Measurements from ENCODE around the gene QRICH1. TPM values are rescaled to one million over a fixed set of nuclear protein-coding genes. Genes with fewer than 3 reads are reported as not detected.

QRICH1 gene, protein sequence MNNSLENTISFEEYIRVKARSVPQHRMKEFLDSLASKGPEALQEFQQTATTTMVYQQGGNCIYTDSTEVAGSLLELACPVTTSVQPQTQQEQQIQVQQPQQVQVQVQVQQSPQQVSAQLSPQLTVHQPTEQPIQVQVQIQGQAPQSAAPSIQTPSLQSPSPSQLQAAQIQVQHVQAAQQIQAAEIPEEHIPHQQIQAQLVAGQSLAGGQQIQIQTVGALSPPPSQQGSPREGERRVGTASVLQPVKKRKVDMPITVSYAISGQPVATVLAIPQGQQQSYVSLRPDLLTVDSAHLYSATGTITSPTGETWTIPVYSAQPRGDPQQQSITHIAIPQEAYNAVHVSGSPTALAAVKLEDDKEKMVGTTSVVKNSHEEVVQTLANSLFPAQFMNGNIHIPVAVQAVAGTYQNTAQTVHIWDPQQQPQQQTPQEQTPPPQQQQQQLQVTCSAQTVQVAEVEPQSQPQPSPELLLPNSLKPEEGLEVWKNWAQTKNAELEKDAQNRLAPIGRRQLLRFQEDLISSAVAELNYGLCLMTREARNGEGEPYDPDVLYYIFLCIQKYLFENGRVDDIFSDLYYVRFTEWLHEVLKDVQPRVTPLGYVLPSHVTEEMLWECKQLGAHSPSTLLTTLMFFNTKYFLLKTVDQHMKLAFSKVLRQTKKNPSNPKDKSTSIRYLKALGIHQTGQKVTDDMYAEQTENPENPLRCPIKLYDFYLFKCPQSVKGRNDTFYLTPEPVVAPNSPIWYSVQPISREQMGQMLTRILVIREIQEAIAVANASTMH
- total RNA-seq (2022; extraction: Qiagen RNA extraction; ENCODE audit: low read depth): 36.0 to 45.8 TPM (median 40.4 TPM) in 5 replicates

DNA sequence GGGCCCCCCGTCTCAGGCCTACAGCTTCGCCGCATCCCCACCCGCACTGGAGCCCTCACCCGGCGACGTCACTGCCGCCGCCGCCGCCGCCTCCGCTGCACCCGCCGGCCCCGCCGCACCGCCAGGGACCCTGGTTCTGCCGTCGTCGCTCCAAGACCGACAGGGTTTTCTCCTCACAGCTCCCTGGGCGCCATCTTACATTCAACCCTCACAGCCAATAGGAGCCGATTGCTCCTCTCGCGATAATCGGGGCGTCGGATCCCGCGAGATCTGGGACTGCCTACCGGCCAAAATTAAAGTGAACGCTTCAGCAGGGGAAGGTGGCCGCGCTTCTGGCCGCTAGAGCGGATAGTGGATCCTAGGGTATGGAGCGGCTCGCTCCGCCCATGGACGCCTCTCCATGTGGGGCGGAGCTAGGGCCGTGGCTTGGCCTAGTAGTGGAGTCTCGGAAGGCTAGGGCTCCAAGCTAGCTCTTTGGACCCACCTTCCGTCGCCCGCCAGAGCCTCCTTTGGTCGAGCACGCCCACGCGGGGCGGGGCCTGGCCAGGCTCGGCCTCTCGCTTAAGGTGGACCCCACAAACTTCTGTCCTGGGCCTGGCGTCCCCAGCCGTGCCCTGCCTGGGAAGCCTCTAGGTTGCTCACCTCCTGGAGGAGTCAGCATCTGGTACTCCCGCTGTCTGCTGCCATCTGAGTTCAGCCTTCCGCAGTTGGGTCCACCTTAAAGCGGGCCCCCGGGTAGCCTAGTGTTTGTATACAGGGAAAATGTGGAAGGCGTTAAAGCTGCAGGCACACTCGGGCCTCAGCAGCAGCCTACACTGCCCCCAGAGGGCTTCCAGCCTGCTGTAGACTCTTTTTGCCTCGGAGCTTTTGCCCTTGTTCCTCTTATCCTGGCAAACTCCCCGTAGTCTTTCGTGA is at the start of gene QRICH1:
QRICH1 (minus strand) TSS at position 219 of the 915 bp plus-strand sequence. CDS start 17,054 bp downstream, outside the sequence.

DNA sequence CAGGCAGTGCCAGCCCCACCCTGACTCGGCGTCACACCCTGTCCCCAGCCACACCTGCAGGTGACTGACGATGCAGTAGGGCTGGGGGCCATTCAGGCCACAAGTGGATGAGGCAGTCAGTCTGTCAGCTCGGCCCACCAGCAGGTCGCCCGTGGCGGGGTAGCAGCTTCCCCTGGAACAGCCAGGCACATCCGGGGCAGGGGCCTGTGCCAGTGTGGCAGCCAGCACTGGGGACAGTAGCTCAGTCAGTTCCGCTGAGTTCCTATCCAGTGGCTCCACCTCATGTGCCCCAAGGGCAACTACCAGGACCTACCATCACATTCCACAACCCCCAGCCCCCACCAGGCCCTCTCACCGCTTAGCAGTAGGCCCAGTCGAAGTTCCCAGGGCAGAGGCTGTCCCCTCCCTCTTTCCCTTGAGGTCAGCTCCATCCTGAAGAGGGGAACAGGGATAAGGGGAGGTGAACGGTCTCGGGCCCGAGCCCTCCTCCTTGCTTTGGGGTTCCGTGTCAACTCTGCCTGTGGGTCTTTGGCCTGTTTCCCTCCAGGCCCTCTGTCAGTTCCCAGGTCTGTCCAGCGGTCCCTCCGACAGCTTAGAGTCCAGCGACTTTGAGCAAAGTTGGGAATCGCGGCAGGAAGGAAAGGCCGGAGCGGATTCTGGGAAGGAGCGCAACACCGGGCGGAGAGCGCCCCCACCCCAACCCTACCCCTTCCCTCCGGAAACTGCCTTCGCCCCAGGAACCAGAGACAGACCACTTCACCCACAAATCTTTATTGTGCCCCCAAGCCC is 38.8 kb upstream of the QRICH1 start, which contains the start of gene LAMB2:
LAMB2 (minus strand) TSS at position 614 of the 789 bp plus-strand sequence; CDS start at position 431, 183 bp downstream.

DNA sequence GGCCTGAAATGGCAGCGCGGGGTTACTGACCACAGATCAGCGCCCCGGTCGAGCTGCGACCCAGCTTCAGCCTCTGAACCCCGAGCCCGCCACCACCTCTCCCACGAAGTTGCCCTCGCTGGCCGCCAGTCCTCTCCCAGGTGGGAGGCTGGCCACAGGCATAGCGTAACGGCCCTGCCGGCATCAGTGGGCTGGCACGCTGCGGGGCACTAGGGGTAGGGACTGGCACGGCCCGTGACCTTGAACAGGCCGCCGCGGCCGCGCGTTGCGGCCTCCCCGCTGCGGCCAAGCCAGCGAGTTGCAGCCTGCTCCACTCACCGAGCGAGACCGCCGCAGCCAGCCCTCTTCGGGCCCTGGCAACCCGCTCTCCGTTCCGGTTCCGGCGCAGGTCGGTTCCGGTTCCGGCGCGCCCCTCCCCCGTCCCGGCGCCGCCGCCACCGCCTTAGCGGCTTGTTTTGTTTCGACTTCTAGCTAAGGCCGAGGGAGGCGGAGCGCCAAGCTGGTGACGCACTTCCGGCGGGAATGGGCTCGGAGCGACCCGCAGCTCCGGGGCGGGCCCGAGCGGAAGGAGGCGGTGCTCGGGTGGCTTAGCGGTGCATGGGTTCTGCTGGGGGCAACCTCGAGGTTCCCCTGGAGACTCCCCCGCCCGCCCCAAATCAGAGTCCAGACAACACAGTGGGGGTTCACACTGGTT is 26.7 kb upstream of the QRICH1 start, which contains the start of gene USP19:
USP19 (minus strand) TSS at position 386 of the 694 bp plus-strand sequence. CDS start 1,678 bp downstream, outside the sequence.

DNA sequence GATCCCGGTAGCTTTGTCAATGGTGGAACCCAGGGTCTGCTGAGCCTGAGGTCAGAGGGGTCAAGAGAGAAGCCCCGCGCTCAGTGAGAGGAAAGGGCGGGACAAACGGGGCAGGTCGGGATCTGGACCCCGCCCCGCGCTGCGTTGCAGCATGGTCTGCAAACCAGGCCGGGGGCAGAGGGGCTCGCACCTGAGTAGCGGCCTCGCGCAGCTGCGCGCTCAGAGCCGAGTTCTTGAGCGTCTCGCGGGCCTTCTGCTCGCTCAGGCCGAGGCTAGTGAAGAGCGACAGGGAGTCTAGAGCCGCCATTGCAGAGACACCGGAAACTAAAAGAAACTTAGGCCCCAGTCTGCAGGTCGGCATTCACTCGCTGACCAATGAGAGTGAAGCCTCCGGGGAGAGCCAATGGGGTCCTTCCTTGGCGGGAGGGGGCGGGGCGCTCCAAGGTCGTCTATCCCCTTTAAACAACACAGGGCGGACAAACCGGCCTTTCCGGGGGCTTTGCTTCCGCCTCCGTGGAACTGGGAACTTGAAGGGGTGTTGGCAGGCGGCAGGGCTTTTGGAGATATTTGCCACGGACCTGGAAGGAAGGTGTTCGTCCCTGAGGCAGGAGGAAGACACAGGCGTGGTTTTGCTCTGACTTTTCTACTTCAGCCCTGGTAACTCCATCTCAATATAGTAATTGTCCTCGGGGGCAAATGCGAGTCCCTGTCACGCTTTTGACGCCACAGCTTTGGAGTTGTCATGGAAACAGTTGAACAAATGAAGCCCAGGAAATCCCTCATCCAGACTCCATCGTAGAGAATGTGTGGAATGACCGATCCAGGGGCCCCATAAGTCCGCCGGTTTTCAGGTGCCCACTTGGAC is 10.8 kb upstream of the QRICH1 start, which contains the start of gene QARS1:
QARS1 (minus strand) TSS at position 331 of the 865 bp plus-strand sequence; CDS start at position 307, 24 bp downstream.

DNA sequence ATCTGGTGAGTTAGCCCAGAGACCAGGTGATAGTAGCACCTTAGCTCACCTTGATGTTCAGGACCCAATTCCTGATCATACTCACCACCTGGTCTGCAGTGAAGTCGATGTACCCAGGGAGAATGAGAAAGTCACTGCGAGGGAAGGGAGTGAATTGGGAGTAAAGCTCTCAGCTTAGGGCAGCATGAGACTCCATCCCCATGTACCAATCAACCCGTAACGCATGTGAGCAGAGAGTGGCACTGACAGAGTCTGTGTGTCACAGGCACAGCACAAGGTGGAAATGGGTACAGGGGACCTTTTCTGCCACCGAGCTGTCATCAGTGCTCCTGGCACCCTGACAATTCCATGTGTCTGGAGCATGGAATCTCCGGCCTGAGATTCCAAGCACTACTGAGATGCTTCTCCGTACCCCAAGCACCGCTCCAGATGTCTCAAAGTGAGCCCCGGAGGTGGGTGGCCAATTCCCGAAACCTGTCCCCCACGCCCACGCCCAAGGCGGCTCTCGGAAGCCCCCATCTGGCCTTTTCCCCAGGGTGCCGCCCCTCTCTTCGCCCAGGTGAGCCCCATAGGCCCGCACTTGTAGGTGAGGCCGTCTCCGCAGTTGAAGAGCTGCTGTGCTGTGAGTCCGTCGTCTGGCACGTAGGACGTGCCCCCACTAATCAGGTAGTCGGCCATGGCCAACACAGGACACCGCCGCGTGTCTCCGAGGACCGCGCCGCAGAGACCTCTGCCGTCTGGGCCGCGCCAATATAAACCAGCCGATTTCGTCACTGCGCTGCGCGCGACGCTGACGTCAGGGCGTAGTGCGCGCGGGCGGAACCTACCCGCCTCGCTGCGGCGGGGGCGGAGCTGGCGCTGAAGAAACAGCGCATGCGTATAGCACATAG is 65.0 kb downstream of the QRICH1 start, which contains the start of gene IMPDH2:
IMPDH2 (minus strand) TSS at position 726 of the 890 bp plus-strand sequence; CDS start at position 678, 48 bp downstream.

DNA sequence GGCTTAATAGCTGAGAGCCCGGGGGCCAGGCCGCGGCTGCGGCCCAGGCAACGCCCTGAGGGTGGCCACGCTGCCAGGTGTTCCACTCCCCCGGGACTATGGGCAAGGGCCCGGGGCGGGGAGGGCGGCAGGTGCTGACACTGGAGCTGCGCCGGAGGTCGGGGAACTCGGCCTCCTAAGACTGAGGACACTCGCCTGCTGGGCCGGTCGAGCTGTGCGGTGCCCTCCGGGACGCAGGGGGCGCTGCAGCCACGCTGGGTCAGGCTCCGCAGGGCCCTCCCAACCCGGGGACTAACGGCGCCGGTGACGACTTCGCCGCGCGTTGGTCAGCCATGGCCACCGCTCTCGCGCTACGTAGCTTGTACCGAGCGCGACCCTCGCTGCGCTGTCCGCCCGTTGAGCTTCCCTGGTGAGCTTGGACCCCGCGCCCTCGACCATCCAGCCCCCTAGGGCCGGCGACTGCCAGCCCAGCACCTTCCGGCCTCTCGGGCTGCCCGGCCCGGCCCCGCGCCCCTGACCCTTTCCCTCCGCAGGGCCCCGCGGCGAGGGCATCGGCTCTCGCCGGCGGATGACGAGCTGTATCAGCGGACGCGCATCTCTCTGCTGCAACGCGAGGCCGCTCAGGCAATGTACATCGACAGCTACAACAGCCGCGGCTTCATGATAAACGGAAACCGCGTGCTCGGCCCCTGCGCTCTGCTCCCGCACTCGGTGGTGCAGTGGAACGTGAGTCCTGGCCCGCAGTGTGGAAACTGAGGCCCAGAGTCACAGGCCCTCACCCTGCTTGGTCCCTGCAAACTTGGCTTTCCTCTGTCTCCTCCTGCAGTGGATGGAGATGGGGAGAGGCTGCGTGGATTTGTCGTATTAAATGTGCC is 71.8 kb downstream of the QRICH1 start, which contains the start of gene NDUFAF3:
NDUFAF3 (plus strand) TSS at position 309 of the 875 bp plus-strand sequence; CDS start at position 333, 24 bp downstream.

DNA sequence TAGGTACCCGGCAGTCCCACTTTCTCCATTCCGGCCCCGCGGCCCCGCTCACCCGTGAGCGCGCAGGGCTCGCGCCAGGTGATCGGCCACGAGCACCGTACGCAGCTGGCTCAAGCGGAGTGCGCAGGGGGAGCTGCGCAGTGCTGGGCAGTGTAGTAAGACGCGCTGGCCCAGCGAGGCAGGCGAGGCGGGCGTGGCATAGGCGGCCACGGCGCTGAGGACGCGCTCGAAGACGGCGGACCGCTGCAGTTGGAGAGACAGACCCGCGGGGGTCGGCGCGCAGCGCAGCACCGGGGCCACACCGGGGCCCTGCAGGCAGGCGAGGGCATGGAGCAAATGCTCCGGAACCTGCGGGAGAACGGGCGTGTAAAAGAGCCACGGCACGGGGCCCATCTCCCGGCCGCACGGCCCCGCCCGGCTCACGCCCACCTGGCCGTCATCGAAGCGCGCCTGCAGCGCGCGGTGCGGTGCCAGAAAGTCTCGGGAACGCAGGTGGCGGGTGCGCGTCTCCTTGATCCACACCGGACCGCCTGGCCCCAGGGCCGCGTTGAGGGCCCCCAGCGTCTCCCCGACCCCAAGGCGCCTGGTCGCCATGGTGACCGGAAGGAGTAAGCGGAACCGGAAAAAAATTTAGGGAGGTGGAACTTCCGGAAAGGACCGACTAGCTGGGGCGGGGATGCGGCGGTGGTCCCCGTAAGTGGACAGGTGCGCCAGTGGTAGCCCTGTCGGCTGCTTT is 75.7 kb downstream of the QRICH1 start, which contains the start of gene DALRD3:
DALRD3 (minus strand) TSS at position 610 of the 736 bp plus-strand sequence; CDS start at position 594, 16 bp downstream.

DNA sequence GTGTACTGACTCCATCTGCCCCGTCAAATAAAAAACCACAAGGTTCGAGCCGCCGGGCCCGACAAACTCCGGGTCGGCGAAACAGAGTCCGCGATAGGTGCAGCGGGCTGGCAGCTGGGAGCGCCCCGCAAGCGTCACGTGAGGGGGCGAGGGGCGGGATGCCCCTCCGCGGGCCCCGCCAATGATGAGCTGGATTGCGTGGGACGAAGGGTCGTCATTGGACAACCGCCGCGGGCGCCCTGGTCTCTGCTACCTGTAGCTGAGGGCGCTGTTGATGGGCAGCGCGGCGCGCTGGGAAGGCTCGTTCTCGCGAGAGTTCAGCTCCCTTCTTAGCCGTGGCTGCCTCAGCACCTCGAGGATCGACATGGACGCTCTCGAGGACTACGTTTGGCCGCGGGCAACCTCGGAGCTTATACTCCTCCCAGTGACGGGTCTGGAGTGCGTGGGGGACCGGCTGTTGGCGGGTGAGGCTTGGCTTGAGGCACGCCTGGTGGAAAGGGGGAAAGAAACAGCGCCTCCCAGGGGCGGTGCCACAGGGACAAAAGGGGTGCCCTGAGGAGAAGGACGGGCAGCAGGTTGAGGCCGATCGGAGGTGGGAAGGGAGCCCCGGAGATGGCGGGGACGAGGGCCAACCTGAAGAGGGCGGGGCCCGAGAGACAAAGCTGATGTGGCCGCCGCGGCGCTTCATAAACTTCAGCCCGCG is 86.7 kb downstream of the QRICH1 start, which contains the start of gene WDR6:
WDR6 (plus strand) TSS at position 324 of the 703 bp plus-strand sequence; CDS start at position 365, 41 bp downstream.

DNA sequence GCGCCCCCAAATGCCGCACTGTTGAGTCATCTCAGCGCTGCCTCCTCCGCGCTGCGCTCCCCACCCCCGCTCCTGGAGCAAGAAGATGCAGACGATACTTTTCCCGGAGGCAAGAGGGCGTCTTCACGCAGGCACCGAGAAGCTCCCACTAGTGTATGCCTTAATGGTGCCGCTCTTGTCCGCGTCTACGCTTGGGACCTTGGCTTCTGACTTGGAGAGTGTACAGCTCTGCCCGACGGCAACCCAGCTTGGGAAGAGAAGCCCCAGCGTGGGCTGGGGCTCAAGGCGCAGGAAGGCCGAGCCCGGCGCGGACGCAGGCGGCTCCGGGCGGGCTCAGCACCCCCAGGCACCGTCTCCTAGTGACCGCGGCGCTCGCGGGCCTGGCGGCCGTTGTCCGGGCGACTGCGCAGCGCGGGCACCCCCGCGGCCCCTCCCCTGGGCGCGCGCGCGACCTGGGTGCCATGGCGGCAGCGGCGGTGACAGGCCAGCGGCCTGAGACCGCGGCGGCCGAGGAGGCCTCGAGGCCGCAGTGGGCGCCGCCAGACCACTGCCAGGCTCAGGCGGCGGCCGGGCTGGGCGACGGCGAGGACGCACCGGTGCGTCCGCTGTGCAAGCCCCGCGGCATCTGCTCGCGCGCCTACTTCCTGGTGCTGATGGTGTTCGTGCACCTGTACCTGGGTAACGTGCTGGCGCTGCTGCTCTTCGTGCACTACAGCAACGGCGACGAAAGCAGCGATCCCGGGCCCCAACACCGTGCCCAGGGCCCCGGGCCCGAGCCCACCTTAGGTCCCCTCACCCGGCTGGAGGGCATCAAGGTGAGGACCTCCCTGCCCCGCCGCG is 103.9 kb downstream of the QRICH1 start, which contains the start of gene P4HTM:
P4HTM (plus strand) TSS at position 446 of the 840 bp plus-strand sequence; CDS start at position 462, 16 bp downstream.

Other genes with a start within 250 kb of the QRICH1 start
- 13.8 to 22.2 TPM (median 18.4 TPM) in 5 replicates for gene PRKAR2A, start 246.2 kb downstream of the QRICH1 start, total RNA-seq (2022; extraction: Qiagen RNA extraction; ENCODE audit: low read depth)
- gene SLC25A20, start 195.2 kb downstream of the QRICH1 start, total RNA-seq (2022; extraction: Qiagen RNA extraction; ENCODE audit: low read depth): 10.2 to 13.8 TPM (median 11.1 TPM) in 5 replicates
- gene ARIH2, start 175.2 kb downstream of the QRICH1 start, total RNA-seq (2022; extraction: Qiagen RNA extraction; ENCODE audit: low read depth): 55.3 to 61.3 TPM (median 60.6 TPM) in 5 replicates
- gene P4HTM, start 103.8 kb downstream of the QRICH1 start, total RNA-seq (2022; extraction: Qiagen RNA extraction; ENCODE audit: low read depth): 11.1 to 19.3 TPM (median 18.2 TPM) in 5 replicates
- gene WDR6, start 86.7 kb downstream of the QRICH1 start, total RNA-seq (2022; extraction: Qiagen RNA extraction; ENCODE audit: low read depth): 40.8 to 84.0 TPM (median 75.5 TPM) in 5 replicates
- gene DALRD3, start 75.5 kb downstream of the QRICH1 start, total RNA-seq (2022; extraction: Qiagen RNA extraction; ENCODE audit: low read depth): 16.2 to 27.1 TPM (median 25.0 TPM) in 5 replicates
- 53.5 to 87.8 TPM (median 85.8 TPM) in 5 replicates for gene NDUFAF3, start 72.0 kb downstream of the QRICH1 start, total RNA-seq (2022; extraction: Qiagen RNA extraction; ENCODE audit: low read depth)
- gene IMPDH2, start 64.7 kb downstream of the QRICH1 start, total RNA-seq (2022; extraction: Qiagen RNA extraction; ENCODE audit: low read depth): 145 to 163 TPM (median 162 TPM) in 5 replicates
- 106 to 180 TPM (median 147 TPM) in 5 replicates for gene QARS1, start 10.7 kb upstream of the QRICH1 start, total RNA-seq (2022; extraction: Qiagen RNA extraction; ENCODE audit: low read depth)
- 10.8 to 25.5 TPM (median 24.1 TPM) in 5 replicates for gene USP19, start 26.8 kb upstream of the QRICH1 start, total RNA-seq (2022; extraction: Qiagen RNA extraction; ENCODE audit: low read depth)
- gene LAMB2, start 39.0 kb upstream of the QRICH1 start, total RNA-seq (2022; extraction: Qiagen RNA extraction; ENCODE audit: low read depth): 60.1 to 124 TPM (median 114 TPM) in 5 replicates
- 11.2 to 15.5 TPM (median 13.2 TPM) in 5 replicates for gene CCDC71, start 72.3 kb upstream of the QRICH1 start, total RNA-seq (2022; extraction: Qiagen RNA extraction; ENCODE audit: low read depth)
- 4.4 to 6.3 TPM (median 5.8 TPM) in 5 replicates for gene KLHDC8B, start 77.5 kb upstream of the QRICH1 start, total RNA-seq (2022; extraction: Qiagen RNA extraction; ENCODE audit: low read depth)
- 1.7 to 2.6 TPM (median 2.0 TPM) in 5 replicates for gene C3orf62, start 183.2 kb upstream of the QRICH1 start, total RNA-seq (2022; extraction: Qiagen RNA extraction; ENCODE audit: low read depth)
- 12.9 to 15.9 TPM (median 14.2 TPM) in 5 replicates for gene USP4, start 246.0 kb upstream of the QRICH1 start, total RNA-seq (2022; extraction: Qiagen RNA extraction; ENCODE audit: low read depth)